Mucosa of gallbladder (tissue), 1 donor: ENCODE data around the gene UGT1A5. TPM values are rescaled to one million over a fixed set of nuclear protein-coding genes. Genes with fewer than 3 reads are reported as not detected.

Source experiments
- total RNA-seq: library from RNA; stranded (reverse); gene quantifications from one replicate; pipeline ENCODE4 v1.2.1, GENCODE V29; 2021
- donor health status: DM: no; HTN: no; CAD: no.

Gene UGT1A5
- total RNA-seq, 1 donor from 2014 or later, result 2.0 TPM

Other genes with a start within 250 kb of the UGT1A5 start
- 48.1 TPM for gene USP40, start 146.1 kb upstream of the UGT1A5 start, total RNA-seq
- 26.4 TPM for gene UGT1A8, start 95.3 kb upstream of the UGT1A5 start, total RNA-seq
- 47.5 TPM for gene UGT1A10, start 76.5 kb upstream of the UGT1A5 start, total RNA-seq
- 1.3 TPM for gene UGT1A9, start 41.0 kb upstream of the UGT1A5 start, total RNA-seq
- gene UGT1A7, start 31.0 kb upstream of the UGT1A5 start, total RNA-seq, result 2.2 TPM
- gene UGT1A6, start 20.0 kb upstream of the UGT1A5 start, total RNA-seq, result 6.3 TPM
- gene UGT1A4, start 5.8 kb downstream of the UGT1A5 start, total RNA-seq, result 5.2 TPM
- gene UGT1A3, start 16.1 kb downstream of the UGT1A5 start, total RNA-seq, result 0.86 TPM
- 2.6 TPM for gene UGT1A1, start 47.4 kb downstream of the UGT1A5 start, total RNA-seq
- 1.2 TPM for gene MROH2A, start 65.4 kb downstream of the UGT1A5 start, total RNA-seq
- gene HJURP, start 141.6 kb downstream of the UGT1A5 start, total RNA-seq, result 1.9 TPM
- gene TRPM8, start 204.5 kb downstream of the UGT1A5 start, total RNA-seq, result 0.12 TPM